GM12891 (cell line): ENCODE measurements around the gene FAM53A.

Experiments used
- POLR2A ChIP-seq: IDR thresholded peaks from 2 replicates; pipeline ENCODE4 v1.6.1; 2011; ENCODE audit warnings: low read depth, low read length, control low read depth
- POLR2AphosphoS5 ChIP-seq: IDR thresholded peaks from 2 replicates; pipeline ENCODE4 v1.6.1; 2011; ENCODE audit warnings: low read depth, low read length, control low read depth
- TAF1 ChIP-seq: IDR thresholded peaks from 2 replicates; pipeline ENCODE4 v1.6.1; 2011; ENCODE audit warnings: low read depth, low read length, control low read depth

DNA sequence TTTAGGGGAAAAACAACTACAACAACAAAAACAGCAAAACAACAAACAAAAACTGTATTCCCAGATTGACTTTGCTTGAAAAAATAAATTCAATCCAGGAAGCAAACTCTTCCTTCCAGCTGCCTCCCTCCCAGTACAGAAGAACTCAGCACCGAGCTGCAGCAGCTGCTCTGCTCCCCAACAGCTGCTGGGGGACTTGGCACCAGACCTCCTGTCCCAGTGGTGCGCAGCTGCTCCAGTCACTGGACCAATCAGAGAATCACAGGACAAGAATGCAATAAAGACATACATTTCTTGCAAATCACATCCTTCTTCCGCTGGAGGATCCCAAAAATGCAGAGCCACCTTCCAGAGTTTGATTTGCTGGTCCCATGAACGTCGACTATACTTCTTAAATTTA is 11.8 kb upstream of the FAM53A start:
- TF ChIP-seq TAF1, result no peak
- TF ChIP-seq POLR2AphosphoS5, result no peak
- no peak for TF ChIP-seq POLR2A
